IPS-18a (cell line): Measurements from ENCODE around the gene FKBP5.
"Not testable (repeated sequence)": the region's sequence is repeated elsewhere in the genome, so short reads cannot be mapped to it uniquely, and the experiment has no call there.

Source experiments
- H3K27ac ChIP-seq: one replicate; pipeline ENCODE4 v1.5.1; 2013; ENCODE audit warnings: low read length
- H3K27me3 ChIP-seq: one replicate; pipeline ENCODE4 v1.6.1; 2013; ENCODE audit warnings: mild to moderate bottlenecking, low read length; ENCODE audit not compliant: control insufficient read depth, insufficient read depth
- H3K36me3 ChIP-seq: one replicate; pipeline ENCODE4 v1.6.1; 2013; ENCODE audit warnings: low read depth, low read length; ENCODE audit not compliant: control insufficient read depth
- H3K4me1 ChIP-seq: one replicate; pipeline ENCODE4 v1.6.1; 2013; ENCODE audit warnings: low read depth, low read length; ENCODE audit not compliant: control insufficient read depth
- H3K4me3 ChIP-seq: one replicate; pipeline ENCODE4 v1.5.1; 2013; ENCODE audit warnings: low read length
- H3K9ac ChIP-seq: one replicate; pipeline ENCODE4 v1.6.1; 2013; ENCODE audit warnings: mild to moderate bottlenecking, low read length, moderate library complexity
- H3K9me3 ChIP-seq: one replicate; pipeline ENCODE4 v1.6.1; 2013; ENCODE audit warnings: low read depth, low read length; ENCODE audit not compliant: control insufficient read depth

FKBP5 gene

DNA sequence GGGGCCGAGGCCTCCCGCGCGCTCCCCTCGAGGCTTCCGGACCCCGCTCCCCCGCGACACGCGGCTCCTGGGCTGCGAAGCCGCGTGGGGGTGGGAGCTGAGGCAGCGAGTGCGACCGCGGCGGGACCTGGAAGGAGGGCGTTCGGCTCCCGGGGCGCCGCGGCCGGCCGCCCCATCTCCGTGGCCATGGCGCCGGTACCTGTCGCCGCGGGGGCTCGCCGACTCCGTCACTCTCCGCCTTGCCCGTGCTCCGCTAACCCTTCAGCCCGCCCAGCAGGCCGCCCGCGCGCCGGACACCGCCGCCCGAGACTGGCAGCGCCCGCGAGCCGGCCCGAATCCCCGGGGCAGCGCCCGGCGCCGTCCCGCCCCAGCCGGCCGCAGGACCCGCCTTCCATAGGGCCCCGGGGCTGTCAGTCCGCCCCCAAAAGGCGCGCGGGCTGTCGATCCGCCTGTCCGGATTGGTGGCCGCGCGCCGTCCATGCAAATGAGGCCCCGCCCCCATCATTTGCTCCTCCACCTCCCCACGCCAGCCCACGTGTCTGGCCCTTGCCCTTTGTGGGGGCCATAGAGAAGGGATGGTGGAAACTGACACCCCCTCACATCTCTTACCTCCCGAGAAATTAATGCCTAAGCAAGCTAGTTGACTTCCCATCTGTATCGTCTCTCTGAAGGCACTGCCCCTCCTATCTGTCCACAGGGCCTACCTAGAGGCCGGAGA, at the start of gene FKBP5:
FKBP5 (minus strand) TSS at position 311 of the 718 bp plus-strand sequence. CDS start 46,091 bp downstream, outside the sequence.
- Histone ChIP-seq H3K27ac (no peak within 1 kb of the TSS), H3K36me3 (no peaks in the 10 kb centered on the region)

DNA sequence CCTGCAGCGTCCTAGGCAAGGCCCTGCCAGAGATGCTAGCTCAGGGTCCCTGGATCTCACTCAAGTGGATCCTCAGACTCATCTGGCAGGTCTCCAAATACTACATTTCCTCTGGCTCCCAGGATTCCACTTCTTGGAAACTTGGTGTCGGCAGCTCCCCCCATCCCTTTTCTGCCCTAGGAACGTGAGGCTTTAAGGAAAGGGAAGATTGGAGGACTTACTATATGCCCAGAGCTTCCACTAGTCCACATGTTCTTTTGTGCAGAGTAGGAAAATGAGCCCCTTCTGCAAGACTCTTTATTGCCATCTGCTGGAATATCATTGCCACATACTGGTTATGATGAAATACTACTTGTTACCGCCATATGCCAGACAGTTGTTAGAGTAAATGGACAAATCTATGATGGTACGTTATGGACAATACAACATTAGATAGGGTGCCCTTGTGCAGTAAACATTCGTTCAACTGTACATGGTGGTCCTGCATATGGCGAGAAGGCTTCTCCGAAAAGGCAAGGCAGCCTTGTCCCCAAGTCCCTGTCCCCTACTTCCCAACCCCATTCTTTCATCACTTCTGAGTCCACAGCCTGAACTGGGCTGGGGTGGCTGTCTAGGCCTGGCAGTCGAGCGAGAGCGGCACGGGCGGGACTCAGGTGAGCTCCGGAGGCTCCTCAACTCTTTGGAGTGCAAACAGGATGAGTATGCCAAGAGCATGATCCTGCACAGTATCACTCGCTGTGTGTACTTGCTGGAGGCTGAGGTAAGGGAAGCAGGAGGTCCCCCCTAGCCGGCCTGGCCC, 48.9 kb upstream of the FKBP5 start:
- Histone ChIP-seq H3K36me3 (no peaks in the 10 kb centered on the region), H3K27me3 (no peaks in the 10 kb centered on the region), H3K9me3 (no peaks in the 10 kb centered on the region), H3K9ac (no peak overlapping the region), H3K27ac (no peak overlapping the region), H3K4me1 (peaks cover 41% of the 10 kb centered on the region), H3K4me3 (no peak overlapping the region)

More for the DNA sequence above, at the start of gene FKBP5:
- Histone ChIP-seq H3K27me3 (peaks cover 16% of the 10 kb centered on the region), H3K9me3 (no peaks in the 10 kb centered on the region), H3K9ac (peak within 1 kb of the TSS; percentile 14), H3K4me1 (peaks cover 14% of the 10 kb centered on the region), H3K4me3 (peak within 1 kb of the TSS; percentile 71)

DNA sequence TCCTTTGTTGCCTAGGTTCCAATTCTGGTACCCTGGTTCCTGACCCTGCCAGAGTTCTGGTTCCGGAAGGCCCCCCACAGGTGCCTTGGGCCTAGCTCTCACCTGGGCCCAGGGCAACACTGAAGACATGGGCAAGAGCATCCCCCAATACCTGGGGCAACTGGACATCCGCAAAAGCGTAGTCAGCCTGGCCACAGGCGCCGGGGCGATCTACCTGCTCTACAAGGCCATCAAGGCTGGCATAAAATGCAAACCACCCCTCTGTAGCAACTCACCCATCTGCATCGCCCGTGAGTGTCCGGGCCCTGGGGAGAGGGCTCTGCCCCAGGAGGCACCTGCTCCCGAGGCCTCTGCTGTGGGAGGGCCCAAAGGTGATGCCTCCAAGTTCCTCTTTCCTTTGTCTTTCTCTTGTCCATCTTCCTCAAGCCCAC, 48.3 kb upstream of the FKBP5 start, which contains the start of gene ARMC12:
ARMC12 (plus strand) TSS at position 51 of the 431 bp plus-strand sequence; CDS start at position 128, 77 bp downstream.
- Histone ChIP-seq H3K27ac (no peak within 1 kb of the TSS), H3K27me3 (no peaks in the 10 kb centered on the region), H3K36me3 (no peaks in the 10 kb centered on the region), H3K9ac (no peak within 1 kb of the TSS), H3K4me3 (no peak within 1 kb of the TSS), H3K4me1 (peaks cover 45% of the 10 kb centered on the region), H3K9me3 (no peaks in the 10 kb centered on the region)

DNA sequence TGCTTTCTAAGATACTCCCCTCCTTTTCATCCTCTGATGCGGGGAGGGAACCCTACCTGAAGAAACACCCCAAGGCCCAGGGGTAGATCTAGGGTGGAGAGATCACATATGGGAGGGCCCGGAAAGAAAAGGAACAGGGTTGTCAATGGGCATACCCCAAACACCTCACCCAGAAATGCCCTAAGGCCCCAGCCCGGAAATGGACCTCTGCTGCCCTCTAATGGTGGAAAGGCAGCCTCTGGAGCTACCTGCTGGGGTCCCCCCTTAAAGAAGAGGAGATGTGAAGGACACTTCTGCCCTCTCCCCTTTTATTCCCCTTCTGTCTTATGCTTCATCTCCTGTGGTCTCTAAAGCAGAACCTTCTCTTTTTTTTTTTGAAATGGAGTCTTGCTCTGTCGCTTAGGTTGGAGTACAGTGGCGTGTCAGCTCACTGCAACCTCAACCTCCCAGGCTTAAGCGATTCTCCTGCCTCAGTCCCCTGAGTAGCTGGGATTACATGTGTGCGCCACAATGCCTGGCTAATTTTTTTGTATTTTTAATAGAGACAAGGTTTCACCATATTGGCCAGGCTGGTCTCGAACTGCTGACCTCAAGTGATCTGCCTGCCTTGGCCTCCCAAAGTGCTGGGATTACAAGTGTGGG, 47.7 kb upstream of the FKBP5 start:
- H3K4me1 ChIP-seq: peaks cover 45% of the 10 kb centered on the region
- no peak overlapping the region for H3K27ac ChIP-seq
- H3K36me3 ChIP-seq: no peaks in the 10 kb centered on the region
- H3K9me3 ChIP-seq: no peaks in the 10 kb centered on the region
- no peak overlapping the region for H3K9ac ChIP-seq
- no peak overlapping the region for H3K4me3 ChIP-seq
- H3K27me3 ChIP-seq: no peaks in the 10 kb centered on the region

DNA sequence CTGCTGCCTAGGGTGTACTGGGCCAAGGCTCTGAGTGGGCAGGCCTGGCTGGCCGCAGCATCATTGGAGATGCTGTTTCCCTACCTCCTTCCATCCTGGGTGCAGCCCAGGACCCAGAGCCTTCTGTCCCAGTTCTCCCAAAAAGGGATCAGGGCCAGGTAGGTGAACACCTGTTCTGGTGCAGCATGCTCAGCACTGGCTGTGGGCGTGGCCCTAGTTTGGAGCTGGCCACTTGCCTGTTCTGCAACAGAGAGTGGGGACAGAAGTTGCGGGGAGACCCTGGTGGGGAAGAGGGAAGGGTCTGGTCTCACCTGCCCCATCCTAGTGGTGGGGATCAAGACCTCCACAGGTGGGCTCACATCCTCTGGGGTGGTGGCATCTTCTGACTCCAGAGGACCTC, 46.7 kb upstream of the FKBP5 start:
- Histone ChIP-seq H3K9me3 (no peaks in the 10 kb centered on the region), H3K4me3 (no peak overlapping the region), H3K36me3 (no peaks in the 10 kb centered on the region), H3K27ac (no peak overlapping the region), H3K27me3 (no peaks in the 10 kb centered on the region), H3K9ac (no peak overlapping the region), H3K4me1 (peaks cover 40% of the 10 kb centered on the region)

DNA sequence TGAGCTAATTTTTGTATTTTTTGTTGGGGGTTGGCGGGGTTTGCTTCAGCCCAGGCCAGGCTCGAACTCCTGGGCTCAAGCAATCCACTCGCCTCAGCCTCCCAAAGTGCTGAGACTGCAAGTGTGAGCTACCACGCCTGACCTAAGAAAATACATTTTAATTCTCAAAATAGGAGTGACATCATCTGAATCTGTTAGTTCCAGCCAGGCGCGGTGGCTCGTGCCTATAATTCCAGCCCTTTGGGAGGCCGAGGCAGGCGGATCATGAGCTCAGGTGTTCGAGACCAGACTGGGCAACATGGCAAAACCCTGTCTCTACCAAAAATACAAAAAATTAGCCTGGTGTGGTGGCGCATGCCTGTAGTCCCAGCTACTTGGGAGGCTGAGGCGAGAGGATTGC, 45.6 kb upstream of the FKBP5 start:
- H3K9ac ChIP-seq, H3K27me3 ChIP-seq, H3K36me3 ChIP-seq, H3K9me3 ChIP-seq, H3K27ac ChIP-seq, H3K4me3 ChIP-seq: not testable (repeated sequence)
- H3K4me1 ChIP-seq: peaks cover 36% of the 10 kb centered on the region

DNA sequence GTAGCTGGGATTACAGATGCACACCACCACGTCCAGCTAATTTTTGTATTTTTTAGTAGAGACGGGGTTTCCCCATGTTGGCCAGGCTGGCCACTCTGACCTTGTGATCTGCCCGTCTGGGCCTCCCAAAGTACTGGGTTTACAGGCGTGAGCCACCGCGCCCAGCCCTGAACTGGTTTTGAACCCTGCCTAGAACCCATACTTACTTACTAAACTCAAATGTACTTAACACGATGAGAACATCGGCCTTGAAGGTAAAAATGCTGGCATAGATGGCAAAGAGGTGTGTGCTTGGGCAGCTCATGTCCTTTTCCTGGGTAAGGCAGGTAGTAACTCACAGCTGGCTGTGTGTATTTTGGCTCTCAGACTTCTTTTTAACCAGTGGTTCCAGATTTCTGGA, 44.9 kb upstream of the FKBP5 start:
- no peak overlapping the region for H3K4me3 ChIP-seq
- no peaks in the 10 kb centered on the region for H3K9me3 ChIP-seq
- peaks cover 34% of the 10 kb centered on the region for H3K4me1 ChIP-seq
- H3K9ac ChIP-seq: no peak overlapping the region
- H3K36me3 ChIP-seq: no peaks in the 10 kb centered on the region
- H3K27me3 ChIP-seq: peaks cover 9% of the 10 kb centered on the region
- no peak overlapping the region for H3K27ac ChIP-seq

DNA sequence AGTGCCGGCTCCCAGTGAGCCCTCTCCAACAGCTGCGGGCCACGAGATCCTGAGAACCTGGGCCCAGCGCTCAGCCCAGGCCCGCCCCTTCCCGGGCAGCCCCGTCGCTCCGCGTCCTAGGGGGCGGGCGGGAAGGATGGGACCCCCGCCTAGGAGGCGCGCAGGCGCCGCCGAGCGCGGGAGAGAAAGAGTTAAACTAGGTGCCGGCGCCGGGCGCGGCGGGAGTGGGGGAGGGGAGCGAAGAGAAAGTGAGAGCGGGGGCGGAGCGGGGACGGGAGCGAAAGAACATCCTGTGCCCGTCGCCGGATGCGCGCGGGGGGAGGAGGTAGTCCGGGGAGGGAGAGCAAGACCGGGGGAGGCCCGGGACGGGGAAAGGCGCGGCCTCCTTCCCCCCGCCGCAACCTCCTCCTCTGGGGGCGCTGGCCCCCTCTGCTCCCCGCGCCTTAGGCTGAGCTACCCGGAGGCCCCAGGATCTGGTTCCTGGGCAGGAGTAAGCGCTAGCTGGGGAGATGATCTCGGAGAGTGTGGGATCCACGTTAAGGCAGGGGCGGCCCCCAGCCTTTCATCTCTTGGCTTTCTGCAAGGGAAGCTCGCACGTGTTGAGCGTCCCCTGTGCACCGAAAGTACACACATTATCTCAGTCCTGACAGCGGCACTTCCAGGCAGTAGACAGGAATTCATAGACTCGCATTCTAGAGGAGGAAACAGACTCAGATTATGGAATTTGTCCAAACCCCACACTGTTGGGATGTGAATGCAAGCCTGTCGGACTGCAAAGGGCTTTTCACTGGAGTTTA, 43.2 kb upstream of the FKBP5 start:
- Histone ChIP-seq H3K9ac (peak overlapping the region; percentile 87), H3K9me3 (no peaks in the 10 kb centered on the region), H3K27ac (peak overlapping the region; percentile 95), H3K4me1 (peaks cover 30% of the 10 kb centered on the region), H3K27me3 (peaks cover 14% of the 10 kb centered on the region), H3K36me3 (no peaks in the 10 kb centered on the region), H3K4me3 (peak overlapping the region; percentile 85)

DNA sequence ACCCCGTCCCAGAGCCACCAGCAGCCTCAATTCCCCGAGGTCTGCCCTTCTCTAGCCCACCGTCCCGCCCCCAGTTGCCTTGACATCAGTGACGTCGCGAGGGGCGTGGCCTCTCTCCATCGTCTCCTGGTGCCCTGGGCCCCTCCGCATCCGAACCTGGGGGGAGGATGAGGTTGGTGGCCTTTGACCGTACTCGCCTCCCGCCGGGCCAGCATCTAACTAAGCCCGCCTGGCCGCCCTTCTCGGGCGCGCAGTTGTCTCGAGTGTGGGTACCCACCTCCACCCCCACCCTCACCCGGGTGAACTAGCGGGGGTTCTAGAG, 42.7 kb upstream of the FKBP5 start:
- Histone ChIP-seq H3K27ac (peak overlapping the region; percentile 66), H3K36me3 (no peaks in the 10 kb centered on the region), H3K4me3 (peak overlapping the region; percentile 85), H3K27me3 (peaks cover 20% of the 10 kb centered on the region), H3K9ac (peak overlapping the region; percentile 87), H3K4me1 (peaks cover 35% of the 10 kb centered on the region), H3K9me3 (no peaks in the 10 kb centered on the region)

DNA sequence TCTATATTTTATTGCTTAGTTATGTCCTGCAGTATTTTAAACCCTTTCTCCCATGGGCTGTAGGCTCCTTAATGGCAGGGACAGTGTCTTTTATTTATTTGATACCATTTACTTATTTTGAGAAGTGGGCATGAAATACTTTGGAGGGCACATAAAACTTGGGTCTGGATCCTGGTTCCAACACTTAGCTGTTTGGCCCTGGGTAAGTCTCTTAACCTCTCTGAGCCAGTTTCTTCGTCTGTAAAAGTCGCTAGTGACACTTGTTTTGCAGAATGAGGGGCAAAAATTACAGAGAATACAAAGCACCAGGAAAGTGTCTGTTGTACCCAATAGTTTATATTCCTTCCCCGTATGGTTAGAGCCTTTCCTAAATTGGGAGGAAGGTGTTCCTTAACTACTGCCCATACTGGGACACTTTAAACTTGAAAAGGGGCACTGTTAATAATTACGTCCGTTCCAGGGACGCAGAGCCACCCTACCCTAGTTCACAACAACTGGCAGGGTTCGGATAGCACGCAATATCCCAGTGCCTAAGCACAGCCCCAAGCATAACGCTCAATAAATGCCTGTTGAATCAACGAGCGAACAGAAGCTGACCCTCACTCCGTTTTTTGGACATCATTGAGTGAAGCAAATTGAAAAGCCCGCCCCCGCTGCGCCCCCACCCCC, 42.2 kb upstream of the FKBP5 start:
- Histone ChIP-seq H3K36me3 (no peaks in the 10 kb centered on the region), H3K4me3 (peak overlapping the region; percentile 85), H3K27me3 (peaks cover 25% of the 10 kb centered on the region), H3K4me1 (peaks cover 37% of the 10 kb centered on the region), H3K9ac (peak overlapping the region; percentile 45), H3K27ac (peak overlapping the region; percentile 29), H3K9me3 (no peaks in the 10 kb centered on the region)
